SU-DHL-6 (cell line): ENCODE data around the gene CYP21A2.

Experiments
- EZH2phosphoT487 ChIP-seq: fragments of 200-600 bp; sonication (generic), shearing (Covaris generic); conservative IDR thresholded peaks from 2 replicates; pipeline ENCODE4 v1.6.1; 2018; ENCODE audit warnings: mild to moderate bottlenecking, antibody characterized with exemption, low read length, moderate library complexity, mixed read lengths
- TF ChIP-seq, protein P1 (sequence below): fragments of 200-600 bp; sonication (generic); IDR thresholded peaks from one replicate; pipeline ENCODE4 v1.5.1; 2017; ENCODE audit warnings: antibody characterized with exemption, mild to moderate bottlenecking, low read length, moderate library complexity; ENCODE audit not compliant: insufficient read depth, poor library complexity, severe bottlenecking

DNA sequence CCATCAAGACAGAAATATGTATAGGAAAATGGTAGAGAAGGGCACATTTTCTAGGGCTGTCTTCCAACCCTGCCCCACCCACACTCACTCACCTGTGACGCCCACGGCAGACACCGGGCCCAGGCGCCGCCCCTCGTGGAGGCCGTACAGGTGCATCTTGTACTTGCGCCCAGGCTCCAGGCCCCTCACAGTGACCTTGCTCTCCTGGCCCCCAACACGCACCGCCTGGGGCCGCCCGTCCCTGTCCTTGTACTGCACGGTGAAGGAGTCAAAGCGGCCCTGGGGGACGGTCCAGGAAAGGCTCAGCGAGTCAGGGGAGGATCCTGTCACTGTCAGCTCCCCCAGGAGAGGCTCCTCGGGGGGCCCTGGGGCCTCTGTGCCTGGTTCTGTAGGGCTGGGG, 19.8 kb downstream of the CYP21A2 start:
- TF ChIP-seq, protein P1, sequence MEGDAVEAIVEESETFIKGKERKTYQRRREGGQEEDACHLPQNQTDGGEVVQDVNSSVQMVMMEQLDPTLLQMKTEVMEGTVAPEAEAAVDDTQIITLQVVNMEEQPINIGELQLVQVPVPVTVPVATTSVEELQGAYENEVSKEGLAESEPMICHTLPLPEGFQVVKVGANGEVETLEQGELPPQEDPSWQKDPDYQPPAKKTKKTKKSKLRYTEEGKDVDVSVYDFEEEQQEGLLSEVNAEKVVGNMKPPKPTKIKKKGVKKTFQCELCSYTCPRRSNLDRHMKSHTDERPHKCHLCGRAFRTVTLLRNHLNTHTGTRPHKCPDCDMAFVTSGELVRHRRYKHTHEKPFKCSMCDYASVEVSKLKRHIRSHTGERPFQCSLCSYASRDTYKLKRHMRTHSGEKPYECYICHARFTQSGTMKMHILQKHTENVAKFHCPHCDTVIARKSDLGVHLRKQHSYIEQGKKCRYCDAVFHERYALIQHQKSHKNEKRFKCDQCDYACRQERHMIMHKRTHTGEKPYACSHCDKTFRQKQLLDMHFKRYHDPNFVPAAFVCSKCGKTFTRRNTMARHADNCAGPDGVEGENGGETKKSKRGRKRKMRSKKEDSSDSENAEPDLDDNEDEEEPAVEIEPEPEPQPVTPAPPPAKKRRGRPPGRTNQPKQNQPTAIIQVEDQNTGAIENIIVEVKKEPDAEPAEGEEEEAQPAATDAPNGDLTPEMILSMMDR, result no peak
- TF ChIP-seq EZH2phosphoT487, result no peak
